ENCODE measurements around the gene FBXL16. TPM values are rescaled to one million over a fixed set of nuclear protein-coding genes. Genes with fewer than 3 reads are reported as not detected.
A peak's percentile ranks its signal among the peaks of the same experiment; 100 is the strongest.

Gene FBXL16
- total RNA-seq, 1 donor from 2014 or later: 0.17 TPM

- Histone ChIP-seq H3K4me3 (ENCODE audit: low read depth, low read length) (no peak overlapping the region), H3K27me3 (ENCODE audit: control insufficient read depth, insufficient read depth, low read length) (no peaks in the 10 kb centered on the region), H3K36me3 (ENCODE audit: control insufficient read depth, insufficient read depth, low read length) (peaks cover 1% of the 10 kb centered on the region)
- TF ChIP-seq, protein P1, sequence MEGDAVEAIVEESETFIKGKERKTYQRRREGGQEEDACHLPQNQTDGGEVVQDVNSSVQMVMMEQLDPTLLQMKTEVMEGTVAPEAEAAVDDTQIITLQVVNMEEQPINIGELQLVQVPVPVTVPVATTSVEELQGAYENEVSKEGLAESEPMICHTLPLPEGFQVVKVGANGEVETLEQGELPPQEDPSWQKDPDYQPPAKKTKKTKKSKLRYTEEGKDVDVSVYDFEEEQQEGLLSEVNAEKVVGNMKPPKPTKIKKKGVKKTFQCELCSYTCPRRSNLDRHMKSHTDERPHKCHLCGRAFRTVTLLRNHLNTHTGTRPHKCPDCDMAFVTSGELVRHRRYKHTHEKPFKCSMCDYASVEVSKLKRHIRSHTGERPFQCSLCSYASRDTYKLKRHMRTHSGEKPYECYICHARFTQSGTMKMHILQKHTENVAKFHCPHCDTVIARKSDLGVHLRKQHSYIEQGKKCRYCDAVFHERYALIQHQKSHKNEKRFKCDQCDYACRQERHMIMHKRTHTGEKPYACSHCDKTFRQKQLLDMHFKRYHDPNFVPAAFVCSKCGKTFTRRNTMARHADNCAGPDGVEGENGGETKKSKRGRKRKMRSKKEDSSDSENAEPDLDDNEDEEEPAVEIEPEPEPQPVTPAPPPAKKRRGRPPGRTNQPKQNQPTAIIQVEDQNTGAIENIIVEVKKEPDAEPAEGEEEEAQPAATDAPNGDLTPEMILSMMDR (IDR thresholded peaks at IDR 0.05; ENCODE audit: insufficient read depth, low read length, poor library complexity, severe bottlenecking): no peak
- DNase-seq (ENCODE audit: low read depth): no peak
Observed at GRCh38 chr16:686459-687260, 18.9 kb downstream of the FBXL16 start.

DNA sequence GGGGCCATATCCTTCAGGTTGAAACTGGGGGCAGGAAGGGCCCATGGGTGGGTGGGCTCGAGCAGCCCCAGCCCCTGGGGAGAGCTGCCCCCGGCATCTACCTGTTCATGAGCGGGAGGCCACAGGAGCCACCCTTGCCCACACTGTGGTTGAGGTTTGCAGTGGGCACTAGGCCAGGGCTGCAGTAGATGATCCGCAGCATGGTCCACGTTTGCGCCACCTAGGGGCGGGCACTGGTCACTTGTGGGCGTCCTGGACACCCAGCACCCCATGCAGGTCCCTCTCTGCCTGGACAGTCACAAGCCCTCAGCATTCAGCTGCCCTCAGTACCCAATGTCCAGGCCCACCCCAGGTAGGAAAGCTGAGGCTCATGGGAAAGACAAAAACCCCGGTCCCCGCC, 19.6 kb downstream of the FBXL16 start:
- peaks cover 1% of the 10 kb centered on the region for H3K36me3 ChIP-seq (ENCODE audit: control insufficient read depth, insufficient read depth, low read length)
- no peak overlapping the region for H3K4me3 ChIP-seq (ENCODE audit: low read depth, low read length)
- TF ChIP-seq, protein P1 (IDR thresholded peaks at IDR 0.05; ENCODE audit: insufficient read depth, low read length, poor library complexity, severe bottlenecking): peak; percentile 57
- H3K27me3 ChIP-seq (ENCODE audit: control insufficient read depth, insufficient read depth, low read length): no peaks in the 10 kb centered on the region
- DNase-seq (ENCODE audit: low read depth): no peak

DNA sequence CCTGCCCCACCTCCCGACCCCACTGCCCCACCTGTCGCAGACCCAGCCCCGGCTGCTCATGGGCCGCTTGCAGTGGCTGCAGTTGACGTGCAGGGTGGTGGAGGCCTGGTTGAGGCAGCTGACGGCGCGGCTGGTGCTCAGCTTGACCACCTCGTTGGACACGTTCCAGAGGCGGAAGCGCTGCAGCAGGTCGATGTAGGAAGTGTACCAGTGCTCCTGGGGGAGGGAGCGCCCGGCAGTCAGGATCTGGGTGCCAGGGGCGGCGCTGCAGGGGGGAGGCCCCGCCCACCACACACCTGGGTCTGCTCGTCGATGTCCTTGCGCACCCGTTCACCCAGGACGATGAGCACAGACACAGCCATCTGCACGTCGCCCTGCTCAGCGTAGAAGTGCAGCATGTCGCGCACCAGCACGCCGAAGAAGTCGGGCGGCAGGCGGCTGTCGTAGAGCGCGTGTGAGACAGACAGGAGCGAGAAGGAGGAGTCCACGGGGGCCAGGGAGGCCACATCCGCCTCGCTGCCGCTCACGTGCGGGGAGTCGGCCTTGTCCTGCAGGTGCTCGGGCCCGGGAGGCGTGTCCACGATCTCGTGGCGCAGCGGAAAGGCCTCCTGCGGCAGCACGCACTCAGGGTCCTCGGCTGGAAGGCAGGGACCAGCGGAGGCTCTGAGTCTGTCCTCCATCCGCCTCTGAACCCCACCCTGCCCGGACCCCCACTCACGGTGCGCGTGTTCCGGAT, 20.5 kb downstream of the FBXL16 start:
- H3K27me3 ChIP-seq (ENCODE audit: control insufficient read depth, insufficient read depth, low read length): no peaks in the 10 kb centered on the region
- no peak for DNase-seq (ENCODE audit: low read depth)
- H3K36me3 ChIP-seq (ENCODE audit: control insufficient read depth, insufficient read depth, low read length): peaks cover 1% of the 10 kb centered on the region
- TF ChIP-seq, protein P1 (IDR thresholded peaks at IDR 0.05; ENCODE audit: insufficient read depth, low read length, poor library complexity, severe bottlenecking): no peak
- peak overlapping the region; percentile 81 for H3K4me3 ChIP-seq (ENCODE audit: low read depth, low read length)

DNA sequence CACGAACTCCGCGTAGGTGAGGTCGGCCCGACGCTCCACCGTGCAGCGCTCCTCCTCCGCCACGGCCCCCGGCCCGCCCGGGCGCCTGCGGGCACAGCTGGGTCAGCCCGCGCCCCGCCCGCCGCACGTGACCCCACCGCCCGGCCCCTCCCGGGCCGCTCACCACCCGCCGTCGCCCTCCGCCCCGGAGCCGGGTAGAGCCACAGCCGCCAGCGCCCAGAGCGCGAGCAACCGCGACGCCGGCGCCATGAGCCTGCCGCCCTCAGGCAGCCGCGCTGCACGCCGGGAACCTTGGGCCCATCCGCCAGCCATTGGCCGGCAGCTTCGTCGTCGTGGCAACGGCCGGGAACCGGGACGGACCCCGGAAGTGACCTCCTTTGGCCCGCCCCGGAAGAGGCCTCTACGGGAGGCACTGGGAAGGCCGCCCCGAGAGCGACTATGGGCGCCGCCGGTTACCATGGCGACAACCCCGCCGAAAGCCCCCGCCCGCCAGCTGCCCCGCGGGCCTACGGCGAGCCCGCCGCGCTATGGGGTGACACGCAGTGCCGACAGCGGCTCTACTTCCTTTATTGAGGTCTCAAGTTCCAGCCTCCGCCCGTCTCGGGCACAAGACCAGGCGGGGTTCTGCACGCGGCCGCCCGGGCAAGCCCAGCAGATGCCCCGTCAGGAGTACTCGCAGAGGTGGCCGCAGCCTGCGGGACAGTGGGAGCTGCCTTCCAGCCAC, 21.4 kb downstream of the FBXL16 start, which contains the start of gene JMJD8:
Gene JMJD8 (minus strand): TSS at position 264 of the 724 bp plus-strand sequence. CDS start 15 bp downstream, at position 249.
- TF ChIP-seq, protein P1 (IDR thresholded peaks at IDR 0.05; ENCODE audit: insufficient read depth, low read length, poor library complexity, severe bottlenecking): no peak
- peak; percentile 87 for DNase-seq (ENCODE audit: low read depth)
- peaks cover 1% of the 10 kb centered on the region for H3K36me3 ChIP-seq (ENCODE audit: control insufficient read depth, insufficient read depth, low read length)
- no peaks in the 10 kb centered on the region for H3K27me3 ChIP-seq (ENCODE audit: control insufficient read depth, insufficient read depth, low read length)
- H3K4me3 ChIP-seq (ENCODE audit: low read depth, low read length): peak within 1 kb of the TSS; percentile 81

- TF ChIP-seq, protein P1 (IDR thresholded peaks at IDR 0.05; ENCODE audit: insufficient read depth, low read length, poor library complexity, severe bottlenecking): no peak
- no peak for DNase-seq (ENCODE audit: low read depth)
- no peaks in the 10 kb centered on the region for H3K27me3 ChIP-seq (ENCODE audit: control insufficient read depth, insufficient read depth, low read length)
- H3K4me3 ChIP-seq (ENCODE audit: low read depth, low read length): peak overlapping the region; percentile 81
- peaks cover 1% of the 10 kb centered on the region for H3K36me3 ChIP-seq (ENCODE audit: control insufficient read depth, insufficient read depth, low read length)
Observed at GRCh38 chr16:683396-684070, 22.1 kb downstream of the FBXL16 start.
